NCI-H1105 treated with DMSO at 0.1 percent for 48 hours (cell line): ENCODE measurements around the gene NT5E.
A peak's percentile ranks its signal among the peaks of the same experiment; 100 is the strongest.
"Not testable (repeated sequence)": the region's sequence is repeated elsewhere in the genome, so short reads cannot be mapped to it uniquely, and the experiment has no call there.

Experiments used
- DNase-seq: peaks from one replicate; lab custom pipeline; 2025; lab: John Stamatoyannopoulos, UW

NT5E gene

DNA sequence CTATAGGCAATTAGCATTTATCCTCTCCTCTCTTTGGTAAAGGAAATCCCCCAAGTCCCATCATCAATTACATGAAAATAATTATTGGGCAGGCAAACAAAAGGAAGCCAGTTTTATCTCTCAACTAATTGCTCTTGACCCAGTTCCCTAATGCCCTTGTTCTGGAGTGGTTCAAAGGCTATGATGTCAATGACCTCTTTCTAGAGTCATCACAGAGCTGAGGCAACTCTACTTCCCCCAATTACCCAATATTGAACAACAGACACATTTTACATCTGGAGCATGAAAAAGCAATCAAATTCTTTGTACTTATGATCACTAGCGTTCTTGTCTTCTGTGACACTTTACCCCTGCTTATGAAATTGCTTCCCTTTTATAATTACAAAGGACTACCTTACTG, 43.5 kb downstream of the NT5E start:
- no peak for DNase-seq

DNA sequence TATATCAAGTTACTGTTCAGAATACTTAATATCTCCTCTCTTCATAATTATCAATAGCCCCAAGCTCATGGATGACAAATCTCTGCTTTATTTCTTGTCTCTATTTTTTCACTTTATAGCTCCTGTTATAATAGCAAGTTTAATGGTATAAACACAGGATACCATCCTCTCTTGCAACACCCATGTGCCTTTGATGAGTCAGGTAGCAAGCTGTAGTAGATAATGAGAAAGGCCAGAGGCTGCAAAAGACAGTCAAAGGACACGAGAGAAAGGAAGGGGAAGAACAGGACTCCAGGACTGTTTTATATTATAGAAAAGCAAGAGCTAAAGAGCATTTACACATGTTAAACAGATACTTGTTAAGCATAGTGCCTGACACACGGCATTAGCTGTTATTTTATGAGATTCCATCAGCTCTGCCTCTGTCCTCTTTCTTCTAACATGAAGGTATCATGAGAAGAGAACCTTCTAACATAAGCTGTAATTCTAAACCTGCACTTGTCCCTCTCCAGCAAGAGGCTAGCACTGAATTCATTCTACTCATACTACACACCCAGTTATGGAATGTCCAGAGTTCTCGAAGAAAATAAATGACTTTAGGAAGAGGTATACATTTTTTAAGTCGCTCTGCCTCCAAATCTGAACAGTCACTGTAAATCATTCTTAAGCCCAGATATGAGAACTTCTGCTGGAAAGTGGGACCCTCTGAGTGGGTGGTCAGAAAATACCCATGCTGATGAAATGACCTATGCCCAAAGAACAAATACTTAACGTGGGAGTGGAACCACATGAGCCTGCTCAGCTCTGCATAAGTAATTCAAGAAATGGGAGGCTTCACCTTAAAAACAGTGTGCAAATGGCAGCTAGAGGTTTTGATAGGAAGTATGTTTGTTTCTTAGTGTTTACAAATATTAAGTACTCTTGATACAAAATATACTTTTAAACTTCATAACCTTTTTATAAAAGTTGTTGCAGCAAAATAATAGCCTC, 45.0 kb downstream of the NT5E start:
- DNase-seq = no peak

DNA sequence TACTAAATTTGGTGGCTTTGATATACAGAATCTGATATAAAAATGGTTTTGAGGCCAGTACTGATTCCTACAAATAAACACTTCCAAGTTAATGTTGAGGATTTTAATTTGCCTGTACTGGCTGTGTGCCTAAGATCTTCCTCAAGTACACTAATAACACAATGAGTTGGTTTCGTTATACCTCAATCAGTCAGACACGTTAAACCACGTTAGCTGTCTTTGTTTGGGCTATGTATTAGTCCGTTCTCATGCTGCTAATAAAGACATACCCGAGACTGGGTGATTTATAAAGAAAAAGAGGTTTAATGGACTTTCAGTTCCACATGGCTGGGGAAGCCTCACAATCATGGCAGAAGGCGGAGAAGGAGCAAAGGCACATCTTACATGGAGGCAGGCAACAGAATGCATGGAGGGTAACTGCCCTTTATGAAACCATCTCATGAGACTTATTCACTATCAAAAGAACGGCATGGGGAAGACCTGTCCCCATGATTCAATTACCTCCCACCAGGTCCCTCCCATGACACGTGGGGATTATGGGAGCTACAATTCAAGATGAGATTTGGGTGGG, 46.2 kb downstream of the NT5E start:
- DNase-seq = peak; percentile 2

DNA sequence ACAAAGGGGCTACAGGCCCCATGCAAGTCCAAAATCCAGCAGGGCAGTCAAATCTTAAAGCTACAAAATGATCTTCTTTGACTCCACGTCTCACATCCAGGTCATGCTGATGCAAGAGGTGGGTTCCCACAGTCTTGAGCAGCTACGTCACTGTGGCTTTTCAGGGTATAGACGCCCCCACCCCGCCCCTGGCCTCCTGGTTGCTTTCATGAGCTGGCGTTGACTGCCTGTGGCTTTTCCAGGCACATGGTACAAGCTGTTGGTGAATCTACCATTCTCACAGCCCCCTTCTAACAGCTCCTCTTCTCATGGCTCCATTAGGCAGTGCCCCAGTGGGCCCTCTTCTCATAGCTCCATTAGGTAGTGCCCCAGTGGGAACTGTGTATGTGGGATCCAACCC, 47.0 kb downstream of the NT5E start:
- no peak for DNase-seq

DNA sequence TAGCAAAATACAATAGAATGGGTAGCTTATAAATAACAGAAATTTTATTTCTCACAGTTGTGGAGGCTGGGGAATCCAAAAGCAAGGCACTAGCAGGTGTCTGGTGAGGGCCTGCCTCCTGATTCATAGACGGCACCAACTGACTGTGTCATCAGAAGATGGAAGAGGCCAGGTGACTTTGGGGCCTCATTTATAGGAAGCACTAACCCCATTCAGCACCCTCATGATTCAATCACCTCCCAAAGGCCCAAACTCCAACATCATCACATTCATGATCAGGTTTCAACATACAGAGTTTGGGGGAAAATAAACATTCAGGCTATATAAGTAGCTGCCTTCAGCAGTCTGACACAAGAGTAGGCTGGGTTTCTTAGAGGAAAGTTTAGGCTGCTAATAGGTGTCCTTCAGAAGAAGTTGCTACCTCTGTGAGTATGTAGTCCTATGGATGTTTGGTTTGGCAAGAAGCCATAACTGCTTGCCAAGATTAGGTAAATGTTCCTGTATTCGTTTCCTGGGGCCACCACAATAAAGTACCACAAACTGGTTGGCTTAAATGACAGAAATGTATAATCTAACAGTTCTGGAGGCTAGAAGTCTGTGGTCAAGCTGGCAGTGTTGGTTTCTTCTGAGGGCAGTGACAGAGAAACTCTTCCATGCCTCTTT, 48.8 kb downstream of the NT5E start:
- peak; percentile 59 for DNase-seq

DNA sequence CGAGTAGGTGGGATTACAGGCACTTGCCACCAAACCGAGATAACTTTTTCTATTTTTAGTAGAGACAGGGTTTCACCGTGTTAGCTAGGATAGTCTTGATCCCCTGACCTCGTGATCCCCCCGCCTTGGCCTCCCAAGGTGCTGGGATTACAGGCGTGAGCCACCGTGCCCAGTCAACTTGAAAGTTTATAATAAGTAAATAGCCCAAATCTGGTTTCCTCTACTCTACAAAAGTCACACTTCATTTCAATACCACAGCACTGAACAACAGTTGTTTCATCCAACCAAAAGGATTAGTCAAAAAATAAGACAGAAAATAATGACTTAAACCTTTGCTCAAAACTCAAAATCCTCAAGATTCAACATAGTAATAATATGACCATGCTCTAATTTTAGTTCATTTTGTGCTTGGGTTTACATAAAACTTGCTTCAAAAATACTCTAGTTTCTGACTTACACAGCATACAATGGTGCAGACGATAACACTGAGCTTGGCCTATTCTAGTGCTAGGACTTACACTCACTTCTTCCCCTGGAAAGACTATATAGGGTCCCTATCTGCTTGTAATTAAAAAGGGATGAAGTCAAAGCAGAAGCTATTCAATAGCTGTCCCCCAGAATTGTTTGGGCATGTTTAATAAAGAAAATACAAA, 56.7 kb downstream of the NT5E start:
- no peak for DNase-seq

DNA sequence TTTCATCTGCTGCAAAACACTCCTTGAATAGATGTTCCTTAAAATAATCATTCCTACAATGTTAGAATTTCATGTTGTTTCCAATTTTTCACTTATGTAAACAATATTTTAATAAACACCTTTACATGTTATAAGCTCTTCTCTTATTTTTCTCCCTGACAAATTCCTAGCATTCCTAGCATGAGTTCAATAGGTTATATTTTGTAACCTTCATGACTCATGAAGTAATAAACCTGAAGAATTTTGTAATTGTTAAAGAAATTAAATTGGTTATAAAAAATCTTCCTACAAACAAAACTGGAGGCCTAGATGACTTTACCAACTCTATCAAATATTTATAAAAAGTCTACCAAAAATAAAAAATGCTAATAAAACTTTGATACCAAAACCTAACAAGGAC, 66.3 kb downstream of the NT5E start:
- DNase-seq = no peak

DNA sequence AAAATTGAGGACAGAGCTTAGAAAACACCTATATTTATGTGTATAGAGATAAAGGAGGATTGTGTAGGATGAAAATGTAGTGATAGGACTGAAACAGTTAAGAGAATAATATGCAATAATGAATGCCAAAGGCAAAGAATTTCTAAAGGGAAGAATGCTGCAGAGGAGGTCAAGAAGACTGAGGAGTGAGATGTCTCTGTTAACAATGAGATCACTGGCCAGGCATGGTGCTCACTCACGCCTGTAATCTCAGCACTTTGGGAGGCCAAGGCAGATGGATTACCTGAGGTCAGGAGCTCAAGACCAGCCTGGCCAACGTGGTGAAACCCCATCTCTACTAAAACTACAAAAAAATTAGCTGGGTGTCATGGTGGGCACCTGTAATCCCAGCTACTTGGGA, 74.4 kb downstream of the NT5E start:
- DNase-seq = not testable (repeated sequence)

DNA sequence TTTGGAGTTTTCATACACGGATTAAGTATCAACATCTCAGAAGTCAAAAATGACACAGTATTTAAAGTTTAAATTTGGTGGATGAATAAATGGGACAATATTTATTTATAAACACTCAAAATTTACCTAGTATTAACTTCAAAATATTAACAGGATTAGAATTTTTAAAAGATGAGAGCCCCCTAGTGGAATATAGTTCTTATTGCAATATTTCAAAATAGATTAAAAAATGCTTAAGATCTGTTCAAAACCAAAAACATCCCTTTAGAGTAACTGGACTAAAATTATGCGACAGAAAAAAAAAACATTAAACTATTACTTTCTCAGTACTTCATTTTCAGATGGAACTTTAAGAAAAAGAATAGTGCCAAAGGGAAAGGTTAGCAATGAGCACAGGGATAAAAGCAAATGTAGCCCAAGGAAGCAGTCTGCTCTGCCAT, 87.2 kb downstream of the NT5E start:
- DNase-seq = peak; percentile 3

DNA sequence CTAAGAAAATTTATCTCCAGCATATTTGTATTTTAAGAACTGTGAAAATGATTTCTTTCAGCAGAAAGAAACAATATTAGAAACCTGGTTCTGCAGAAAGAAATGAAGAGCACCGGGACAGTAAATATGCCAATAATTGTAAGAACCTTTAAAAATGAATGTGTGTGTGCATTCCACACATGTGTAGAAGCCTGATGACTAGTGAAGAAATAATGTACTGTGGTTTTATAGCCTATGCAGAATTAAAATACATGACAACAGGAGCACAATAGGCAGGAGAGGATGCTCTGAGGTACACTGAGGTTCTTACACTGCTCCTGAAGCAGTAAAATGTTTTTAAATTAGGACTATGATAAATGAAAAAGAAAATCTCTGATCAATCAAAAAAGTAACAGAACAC, 94.9 kb downstream of the NT5E start:
- no peak for DNase-seq
